GM19467 (cell line): ENCODE data around the gene CAP2.
"Not testable (repeated sequence)": the region's sequence is repeated elsewhere in the genome, so short reads cannot be mapped to it uniquely, and the experiment has no call there.

Source experiments
- ATAC-seq: cut with Tn5 transposase; IDR thresholded peaks from one replicate; pipeline ENCODE4 v1.9.1; 2021; ENCODE audit warnings: mild to moderate bottlenecking, moderate library complexity; ENCODE audit not compliant: unreplicated experiment

CAP2 gene

DNA sequence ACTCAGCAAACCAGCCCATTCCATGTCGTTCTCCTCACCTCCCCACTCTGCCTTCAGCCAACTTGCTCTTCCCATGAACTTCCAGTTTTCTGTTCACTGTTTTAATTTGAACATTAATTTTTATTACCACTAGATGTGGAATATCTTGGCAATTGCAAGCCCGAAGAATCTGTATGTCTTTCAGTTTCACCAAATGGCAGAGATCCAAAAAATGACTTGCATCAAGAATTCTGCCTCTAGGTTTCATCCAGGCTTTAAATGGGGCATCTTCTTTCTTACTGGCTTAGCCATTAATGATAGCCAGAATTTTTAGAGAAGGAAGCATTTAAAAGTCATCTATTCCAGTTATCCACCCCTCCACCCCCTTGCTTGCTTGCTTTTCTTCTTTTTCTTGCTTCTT lies 39.0 kb downstream of the CAP2 start:
- ATAC-seq: no peak

DNA sequence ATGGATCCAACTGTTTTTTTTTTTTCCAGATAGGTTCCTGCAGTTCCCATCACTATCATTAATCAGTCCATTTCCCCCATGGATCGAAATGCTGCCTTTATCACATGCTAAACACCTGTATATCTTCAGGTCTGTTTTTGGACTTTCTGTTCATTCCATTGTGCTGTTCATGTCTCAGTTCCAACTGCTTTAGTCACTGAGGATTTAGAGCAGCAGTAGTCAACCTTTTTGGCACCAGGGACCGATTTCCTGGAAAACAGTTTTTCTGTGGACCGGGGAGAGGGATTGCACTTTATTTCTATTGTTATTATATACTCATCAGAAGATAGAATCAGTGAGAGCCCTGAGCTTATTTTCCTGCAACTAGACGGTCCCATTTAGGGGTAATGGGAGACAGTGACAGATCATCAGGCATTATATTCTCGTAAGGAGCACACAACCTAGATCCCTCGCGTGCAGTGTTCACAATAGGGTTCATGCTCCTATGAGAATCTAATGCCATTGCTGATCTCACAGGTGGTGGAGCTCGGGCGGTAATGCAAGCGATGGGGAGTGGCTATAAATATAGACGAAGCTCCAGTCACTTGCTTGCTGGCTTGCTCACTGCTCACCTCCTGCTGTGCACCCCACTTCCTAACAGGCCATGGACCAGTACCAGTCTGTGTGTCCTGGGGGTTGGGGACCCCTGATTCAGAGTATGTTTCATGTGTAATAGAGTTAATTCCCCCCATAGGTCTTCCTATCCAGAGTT lies 46.0 kb downstream of the CAP2 start:
- no peak for ATAC-seq

DNA sequence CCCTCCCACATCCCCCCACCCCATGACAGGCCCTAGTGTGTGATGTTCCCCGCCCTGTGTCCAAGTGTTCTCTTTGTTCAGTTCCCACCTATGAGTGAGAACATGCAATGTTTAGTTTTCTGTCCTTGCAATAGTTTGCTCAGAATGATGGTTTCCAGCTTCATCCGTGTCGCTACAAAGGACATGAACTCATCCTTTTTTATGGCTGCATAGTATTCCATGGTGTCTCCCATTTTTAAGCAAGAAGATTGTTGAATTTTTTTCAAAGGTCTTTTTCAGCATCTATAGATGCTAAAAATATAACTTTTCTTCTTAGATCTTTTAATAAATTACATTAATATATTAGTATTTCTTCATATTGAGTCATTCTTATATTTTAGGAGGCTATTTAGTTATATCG lies 47.4 kb downstream of the CAP2 start:
- not testable (repeated sequence) for ATAC-seq

DNA sequence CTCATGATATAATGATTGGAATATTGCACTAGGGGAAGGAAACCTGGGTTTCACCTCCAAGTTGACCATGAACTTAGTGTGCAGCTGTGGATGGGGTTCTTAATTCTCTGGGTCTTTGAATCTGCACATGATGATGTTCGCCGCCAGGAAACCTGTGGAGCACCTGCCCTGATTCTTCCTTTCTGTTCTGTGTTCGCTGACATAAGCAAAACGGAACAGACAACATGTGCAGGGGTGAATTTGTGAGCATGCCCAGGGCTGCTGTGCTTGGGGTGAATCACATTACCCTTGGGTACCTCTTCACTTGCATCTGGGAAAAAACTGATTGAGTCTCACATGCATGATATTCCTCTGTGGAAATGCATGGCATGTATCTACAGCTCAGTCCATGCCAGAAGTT lies 48.8 kb downstream of the CAP2 start:
- no peak for ATAC-seq

DNA sequence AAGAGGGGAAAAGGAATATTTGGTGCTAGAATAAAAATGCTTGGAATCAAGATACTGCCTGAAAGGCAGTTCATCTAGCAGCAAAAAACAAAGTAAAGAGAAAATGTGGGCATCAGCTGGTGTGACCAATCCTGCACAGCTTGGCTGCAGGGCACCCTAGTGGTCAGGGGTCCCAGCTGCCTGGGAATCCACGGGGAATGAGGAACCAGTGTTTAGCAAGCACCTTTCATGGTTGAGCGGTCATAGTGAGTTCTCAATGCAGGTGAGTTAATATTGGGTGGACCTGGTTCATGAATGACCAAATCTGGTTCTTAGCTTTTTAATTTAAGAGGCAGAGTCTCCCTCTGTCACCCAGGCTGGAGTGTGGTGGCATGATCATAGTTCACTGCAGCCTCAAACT lies 53.3 kb downstream of the CAP2 start:
- no peak for ATAC-seq

DNA sequence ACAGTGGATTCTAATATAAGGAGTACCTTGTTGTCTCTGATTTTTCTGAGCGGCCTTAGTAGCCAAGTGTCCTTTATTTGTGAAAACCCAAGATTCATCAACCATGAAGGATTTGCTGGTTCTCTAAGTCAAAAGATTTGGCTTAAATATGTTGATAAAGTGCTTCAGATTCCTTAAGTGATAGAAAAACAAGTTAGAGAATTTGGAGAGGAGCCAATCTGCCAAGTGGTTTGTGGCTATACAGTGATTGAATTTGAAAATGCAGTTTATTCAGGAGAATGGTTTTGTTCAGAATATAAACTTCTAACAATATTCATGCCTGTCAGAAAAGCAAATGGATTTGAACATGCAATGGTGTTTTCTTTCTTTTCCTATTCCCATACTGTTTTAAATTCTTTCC lies 54.8 kb downstream of the CAP2 start:
- no peak for ATAC-seq

DNA sequence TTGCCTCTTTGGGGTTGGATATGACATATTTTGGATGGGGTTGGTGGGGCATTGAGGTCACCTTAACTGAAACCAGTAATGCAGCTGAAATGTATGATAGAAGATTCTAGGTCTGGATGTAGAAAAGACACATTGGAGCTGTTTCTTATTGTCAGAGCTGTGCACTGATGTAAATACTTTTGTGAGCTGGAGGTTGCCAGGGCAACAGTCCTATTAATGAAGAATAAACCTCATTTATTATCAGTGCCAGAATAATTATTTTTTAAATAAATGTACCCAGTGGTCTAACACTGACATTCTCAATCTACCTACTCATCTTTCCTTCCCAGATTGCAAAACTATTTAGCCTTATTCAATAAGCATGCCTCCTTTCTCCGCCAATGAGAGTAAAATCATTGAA lies 57.0 kb downstream of the CAP2 start:
- ATAC-seq: no peak

DNA sequence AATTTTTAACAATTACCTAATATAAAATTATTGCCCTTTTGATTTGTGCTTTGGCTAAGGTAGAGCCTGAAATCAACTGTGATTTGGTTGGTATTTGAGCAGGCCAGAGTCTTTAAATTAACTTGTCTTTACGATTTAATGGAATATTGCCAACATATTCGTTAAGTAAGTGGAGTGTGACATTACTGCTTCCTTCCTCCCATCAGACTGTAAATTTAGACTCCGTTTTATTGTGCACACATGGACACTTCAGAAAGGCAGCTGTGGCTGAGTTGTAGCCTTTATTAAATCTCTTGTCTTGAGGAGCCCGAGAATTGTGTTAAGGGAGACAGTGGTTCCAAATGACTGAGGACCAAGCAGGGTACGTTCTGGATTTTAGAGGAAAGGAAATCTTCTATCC lies 57.4 kb downstream of the CAP2 start:
- no peak for ATAC-seq

DNA sequence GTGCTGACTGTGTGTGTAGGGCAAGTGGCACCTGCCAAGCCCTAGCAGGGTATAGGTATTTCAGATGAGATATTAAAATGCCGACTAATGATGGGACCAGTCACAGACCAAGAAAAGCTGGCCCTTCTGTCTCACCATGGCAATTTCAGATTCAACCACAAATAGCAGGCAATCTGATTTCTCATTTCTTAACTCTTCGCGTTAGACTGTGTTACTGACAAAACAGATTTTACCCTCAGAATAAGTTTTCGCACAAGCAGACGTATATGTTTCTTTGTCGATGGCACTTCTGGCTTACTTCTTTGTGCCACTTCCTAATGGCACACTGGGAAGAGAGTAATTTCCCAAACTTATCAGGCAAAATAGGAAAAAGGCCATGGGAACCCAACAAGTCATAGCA lies 58.7 kb downstream of the CAP2 start:
- no peak for ATAC-seq

DNA sequence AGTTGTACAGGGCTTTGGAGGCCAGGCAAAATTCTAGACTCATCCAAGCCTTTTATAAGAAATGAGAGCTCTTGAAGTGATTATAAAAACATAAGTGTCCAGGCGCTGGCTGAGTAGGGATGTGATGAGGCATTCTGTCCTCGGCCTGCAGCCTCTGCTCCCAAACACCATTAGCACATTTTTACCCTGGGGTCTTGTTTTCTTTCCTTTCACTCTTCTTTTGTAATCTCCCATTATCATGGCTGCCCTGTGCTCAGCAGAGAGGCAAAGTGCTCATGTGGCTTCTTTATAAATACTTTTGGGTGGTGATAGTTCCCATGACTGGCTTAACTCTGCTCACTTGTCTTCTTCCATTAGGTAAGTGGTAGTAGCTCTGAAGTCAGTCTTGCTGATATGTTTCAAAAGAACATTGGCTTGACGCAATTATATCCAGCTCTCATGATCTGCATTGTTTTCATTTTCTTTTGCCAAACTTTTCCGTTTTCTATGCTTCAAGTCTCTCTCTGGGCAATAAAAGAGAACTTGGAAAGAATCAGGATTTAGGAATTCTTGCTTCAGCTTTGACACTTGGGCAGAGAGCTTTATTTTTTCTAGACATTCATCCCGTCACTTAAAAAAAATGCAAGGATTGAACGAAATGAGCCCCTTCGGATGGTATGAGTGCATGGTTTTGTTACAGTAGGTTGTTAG lies 61.1 kb downstream of the CAP2 start:
- ATAC-seq: no peak

DNA sequence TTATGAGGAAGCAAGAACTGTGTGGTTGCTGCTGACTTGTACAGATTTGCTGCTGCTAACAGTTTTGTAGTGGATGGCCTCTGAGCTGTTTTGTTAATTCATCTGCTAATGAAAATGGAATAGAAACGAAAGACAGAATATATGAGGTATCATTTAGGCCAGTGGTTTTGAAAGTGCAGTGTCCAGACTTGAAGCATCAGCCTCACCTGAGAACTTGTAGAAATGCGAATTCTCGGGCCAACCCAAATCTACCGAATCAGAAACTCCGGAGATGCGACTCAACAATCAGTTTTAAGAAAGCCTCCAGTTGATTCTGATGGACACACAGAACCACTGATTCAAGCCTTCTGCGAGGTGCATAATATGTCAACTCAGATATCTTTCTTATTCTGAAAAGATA lies 62.5 kb downstream of the CAP2 start:
- no peak for ATAC-seq

DNA sequence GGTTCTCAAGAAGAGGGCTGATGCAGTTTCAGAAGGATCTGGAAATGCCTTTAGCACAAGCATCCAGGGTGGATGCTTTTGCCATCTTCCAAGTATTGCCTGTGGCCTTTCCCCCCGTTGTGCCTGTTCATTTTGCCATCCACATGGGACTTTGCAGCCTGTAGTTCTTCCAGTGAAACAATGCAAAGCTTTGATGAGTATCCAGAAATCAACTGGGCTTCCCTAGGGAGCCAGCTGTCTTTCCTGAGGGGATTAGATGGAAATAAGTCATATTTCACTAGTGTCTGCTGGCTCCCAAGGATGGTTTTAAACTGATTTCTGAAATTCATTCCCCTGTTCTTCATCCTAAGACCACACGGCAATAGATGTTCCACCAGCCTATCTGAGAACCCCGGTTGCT lies 63.3 kb downstream of the CAP2 start:
- ATAC-seq: no peak

DNA sequence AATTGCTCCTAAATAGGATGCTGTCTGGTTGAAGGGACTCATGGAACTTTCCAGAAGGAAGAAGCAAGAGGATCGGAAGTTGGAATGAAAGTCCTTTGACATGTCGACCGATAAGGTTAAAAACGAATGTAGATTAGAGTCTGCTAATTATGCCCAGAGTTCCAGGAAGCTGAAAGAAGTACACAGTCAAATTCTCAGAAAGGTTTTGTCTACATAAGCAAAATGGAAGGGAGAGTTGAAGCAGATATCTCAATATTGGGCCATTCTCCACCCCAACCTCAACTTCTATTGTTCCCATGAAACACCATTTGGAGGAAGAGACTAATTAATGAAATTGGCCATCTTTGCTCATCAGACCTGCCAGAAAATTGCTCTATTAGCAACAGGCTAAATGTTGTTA lies 64.0 kb downstream of the CAP2 start:
- ATAC-seq: no peak

DNA sequence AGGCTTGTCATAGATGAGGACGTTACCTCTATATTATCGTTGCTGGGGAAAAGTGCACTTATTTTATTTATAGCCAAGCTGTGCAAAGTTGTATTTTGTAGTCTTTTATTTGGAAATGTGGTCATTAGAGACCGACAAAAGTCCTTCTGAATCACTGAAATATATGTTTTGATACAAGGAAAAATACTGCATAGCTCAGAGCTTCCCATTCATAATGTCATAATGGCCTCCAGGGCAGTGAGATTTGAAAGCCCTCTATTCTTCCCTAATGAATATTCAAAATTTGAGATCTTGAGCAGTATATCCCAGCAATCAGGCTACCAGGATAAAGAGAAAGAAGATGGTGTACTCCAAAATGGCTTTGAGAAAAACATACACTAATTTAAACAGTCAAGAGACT lies 64.6 kb downstream of the CAP2 start:
- ATAC-seq: no peak

DNA sequence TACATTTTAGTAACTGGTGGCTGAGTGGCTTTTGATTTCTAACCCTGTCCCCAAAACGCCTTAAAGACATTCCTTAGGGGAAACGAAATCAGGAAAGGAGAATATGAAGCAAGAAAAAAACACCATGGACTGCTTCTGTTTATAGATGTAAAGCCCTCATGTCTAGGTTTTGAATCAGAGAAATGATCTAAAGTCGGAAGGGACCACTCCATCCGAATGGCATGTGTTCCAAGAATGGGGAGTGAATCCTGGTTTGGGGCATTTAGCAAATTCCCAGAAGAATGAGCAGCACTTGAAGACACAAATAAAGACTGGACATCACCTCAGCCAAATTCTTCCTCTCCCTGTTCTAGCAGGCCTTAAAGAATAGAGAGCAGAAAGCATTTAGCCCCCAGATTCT lies 65.6 kb downstream of the CAP2 start:
- no peak for ATAC-seq

DNA sequence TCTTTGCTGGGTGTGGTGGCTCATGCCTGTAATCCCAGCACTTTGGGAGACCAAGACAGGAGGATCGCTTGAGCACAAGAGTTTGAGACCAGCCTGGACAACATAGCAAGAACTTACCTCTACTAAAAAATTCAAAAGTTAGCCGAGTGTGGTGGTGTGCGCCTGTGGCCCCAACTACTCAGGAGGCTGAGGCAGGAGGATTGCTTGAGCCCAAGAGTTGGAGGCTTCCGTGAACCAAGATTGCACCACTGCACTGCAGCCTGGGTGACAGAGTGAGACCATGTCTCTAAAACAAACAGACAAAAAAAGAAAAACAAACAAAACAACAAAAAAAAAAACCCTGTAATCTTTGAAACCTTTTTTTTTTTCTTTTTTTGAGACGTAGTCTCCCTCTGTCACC lies 67.5 kb downstream of the CAP2 start:
- ATAC-seq: no peak

DNA sequence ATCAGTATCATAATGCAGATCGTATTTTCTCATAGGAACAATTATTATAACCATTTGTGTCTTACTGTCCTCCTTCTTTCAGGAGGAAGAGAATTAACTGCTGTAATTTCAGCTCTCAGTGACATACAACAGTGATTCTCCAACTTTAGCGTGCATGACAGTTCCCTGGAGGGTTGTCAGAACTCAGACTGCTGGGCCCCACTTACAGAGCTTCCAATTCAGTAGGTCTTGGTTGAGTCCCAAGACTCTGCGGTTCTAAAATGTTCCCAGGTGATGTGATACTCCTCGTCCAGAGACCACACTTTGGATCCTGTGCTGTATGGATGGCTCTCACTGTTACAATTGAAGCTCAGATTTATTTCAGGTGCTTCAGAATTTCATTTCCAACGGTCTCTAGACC lies 72.8 kb downstream of the CAP2 start:
- ATAC-seq: no peak

DNA sequence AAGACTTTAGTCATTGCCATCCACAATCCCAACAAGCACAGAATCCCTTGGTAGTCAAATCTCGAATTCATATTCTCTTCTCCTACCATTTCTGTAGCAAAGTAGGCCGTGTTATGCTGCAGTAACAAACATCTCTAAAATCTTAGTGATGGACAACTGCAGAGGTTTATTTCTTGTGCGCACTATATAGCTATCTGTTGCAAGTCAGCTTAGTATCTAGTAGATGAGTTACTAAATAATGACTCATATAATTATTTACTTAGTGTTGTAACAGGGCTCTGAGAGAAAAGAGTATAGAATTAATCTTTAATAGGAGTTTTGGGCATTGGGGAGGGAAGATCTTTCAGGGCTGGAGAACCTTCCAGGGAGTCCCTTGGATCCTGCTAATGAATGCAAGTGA lies 73.3 kb downstream of the CAP2 start:
- ATAC-seq: no peak

DNA sequence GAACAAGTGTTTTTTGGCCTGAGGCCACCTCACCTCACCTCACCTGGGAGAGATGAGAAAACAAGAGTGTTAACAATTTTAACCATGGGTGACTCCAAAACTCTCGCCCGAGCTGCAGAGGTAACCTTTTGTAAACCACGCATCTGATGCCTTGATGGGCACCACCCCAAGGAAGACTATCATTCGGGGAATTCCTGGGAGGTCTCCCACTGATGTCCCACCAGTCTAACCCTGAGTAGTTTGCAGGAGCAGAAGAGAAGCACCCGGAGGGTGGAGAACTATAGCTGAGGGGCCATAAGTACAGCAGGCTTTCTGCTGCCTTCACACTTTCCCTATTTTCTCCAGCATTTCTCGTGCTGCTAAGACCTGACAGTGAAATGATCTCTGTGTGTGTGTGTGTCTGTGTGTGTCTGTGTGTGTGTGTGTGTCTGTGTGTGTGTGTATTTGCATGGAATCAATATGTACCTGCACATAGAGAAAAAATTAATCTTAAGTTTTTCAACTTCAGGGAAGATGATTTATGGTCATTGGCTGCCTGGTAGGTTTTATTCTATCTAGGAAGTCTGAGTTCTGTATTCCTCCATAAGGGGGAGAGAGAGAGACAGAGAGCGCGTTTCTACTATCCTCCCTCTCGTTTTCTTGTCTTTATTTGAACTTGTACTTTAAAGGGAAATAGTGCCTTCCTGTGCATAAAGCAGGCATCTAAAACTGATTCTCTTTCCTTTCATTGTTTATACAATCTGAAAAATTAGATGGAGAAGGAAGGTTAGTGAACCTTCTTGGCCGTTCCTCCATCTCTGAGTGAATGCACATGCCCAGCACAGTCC lies 75.8 kb downstream of the CAP2 start:
- no peak for ATAC-seq

DNA sequence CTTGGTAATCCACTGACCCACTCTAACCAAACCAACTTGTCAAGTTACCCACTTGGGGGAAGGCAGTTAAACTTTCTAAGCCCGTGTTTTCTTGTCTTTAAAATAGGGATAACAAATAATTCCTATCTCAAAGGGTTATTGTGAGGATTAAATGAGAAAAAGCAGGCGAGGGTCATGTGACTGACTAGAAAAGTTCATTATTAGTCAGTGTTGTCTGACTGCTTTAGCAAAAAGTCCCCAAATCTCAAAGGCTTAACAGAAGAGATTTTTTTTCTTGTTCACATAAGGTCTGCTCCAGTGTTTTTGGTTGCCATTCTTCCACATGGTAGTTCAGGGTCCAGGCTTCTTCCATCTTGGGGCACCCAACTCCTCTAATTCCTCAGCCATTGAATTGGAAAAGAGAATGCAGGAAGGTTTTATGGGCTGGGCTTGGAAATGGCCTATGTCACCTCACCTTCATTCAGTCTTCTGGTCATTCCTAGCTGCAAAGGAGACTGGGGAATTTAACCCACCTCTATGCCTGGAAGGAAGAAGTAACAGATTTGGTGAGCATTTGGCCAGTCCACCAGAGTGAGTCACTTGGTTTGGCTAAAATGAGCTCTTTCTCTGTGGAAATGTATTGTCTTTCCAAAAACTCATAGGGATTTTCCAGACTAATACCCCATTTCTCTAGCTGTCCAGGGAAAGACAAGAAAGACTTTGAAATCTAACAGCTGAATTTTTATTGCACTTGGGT lies 77.0 kb downstream of the CAP2 start:
- ATAC-seq: no peak

DNA sequence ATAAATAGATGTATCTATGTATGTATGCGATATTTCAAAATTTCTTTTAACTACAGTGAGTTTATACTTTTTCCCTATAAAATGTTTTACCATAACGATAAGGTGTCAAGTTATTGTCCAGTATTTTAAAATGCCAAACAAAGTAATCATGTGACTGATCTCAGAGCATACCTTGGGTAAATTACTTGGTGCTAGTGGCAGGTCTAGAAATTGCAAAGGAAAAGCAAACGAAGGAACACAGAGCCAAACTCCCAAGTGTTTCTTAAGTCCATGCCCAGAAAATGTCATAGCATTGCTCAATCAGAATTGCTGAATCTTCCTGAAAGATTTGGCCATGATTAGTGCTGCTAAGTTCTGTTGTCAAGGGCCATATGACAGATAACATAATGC lies 77.5 kb downstream of the CAP2 start:
- no peak for ATAC-seq
